Stimulated activated CD4-positive, alpha-beta T cell treated with anti-CD3 and anti-CD28 coated beads, Interleukin-15, amount 100 ng/mL, for 48 hours (primary cell): ENCODE results near the gene SIRPB2.

Source experiments
- DNase-seq, 2 donors: peaks; one replicate each; pipeline ENCODE4 v3.0.0-alpha.2; 2020; ENCODE audit warnings: low read depth in 2 of 2

SIRPB2 gene

DNA sequence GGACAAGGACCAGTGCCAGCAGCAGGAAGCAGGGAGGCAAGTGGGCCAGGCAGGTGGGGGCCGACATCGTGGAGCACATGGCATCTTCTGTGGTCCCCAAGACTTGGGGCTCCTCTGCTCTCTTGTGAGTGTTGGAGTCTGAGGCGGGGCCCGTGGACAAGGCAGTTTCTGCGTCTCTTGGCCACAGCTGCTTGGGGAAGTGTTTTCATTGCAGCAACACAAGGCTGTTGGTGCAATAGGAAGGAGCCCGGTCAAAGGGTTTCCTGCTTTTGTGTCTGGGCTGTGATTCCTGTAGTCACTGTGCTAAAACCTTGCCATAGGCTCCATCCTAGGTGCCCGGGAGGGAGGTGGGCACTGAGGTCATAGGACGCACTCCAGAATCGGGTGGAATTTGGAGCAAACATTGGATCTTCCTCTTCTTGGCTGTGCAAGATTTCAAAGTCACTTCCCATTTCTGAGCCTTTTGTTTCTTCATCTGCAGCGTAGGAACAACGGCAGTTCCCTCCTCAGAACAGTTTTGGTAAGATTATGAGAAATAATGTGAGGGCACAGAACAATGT is at the start of gene SIRPB2:
Gene SIRPB2, minus strand, starts transcription at position 140 of the 560 bp plus-strand sequence. Its CDS starts 61 bp downstream, at position 79.
- DNase-seq, result no peak

DNA sequence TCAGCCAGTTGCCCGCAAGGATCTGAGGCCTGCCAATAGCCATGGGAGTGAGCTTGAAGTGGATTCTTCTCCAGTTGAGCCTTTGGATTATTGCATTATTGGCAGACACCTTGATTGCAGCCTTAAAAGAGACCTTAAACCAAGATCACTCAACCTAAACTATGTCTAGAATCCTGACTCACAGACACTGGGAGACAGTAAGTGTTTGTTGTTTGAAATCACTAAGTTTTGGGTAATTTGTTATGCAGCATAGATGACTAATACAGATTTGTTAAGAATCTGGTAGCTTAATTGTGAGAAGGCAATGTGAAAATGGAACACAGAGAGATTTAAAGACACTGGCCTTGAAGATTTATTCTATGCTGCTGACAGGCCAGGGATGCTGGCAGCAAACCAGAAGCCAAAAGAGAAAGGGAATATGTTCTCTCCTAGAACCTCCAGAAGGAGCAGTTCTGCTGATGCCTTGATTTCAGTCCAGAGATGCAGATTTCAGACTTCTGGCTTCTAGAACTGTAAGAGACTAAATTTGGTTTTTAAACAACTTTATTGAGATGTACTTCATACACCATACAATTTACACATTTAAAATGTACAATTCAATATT is 48.7 kb upstream of the SIRPB2 start:
- DNase-seq, result no peak

DNA sequence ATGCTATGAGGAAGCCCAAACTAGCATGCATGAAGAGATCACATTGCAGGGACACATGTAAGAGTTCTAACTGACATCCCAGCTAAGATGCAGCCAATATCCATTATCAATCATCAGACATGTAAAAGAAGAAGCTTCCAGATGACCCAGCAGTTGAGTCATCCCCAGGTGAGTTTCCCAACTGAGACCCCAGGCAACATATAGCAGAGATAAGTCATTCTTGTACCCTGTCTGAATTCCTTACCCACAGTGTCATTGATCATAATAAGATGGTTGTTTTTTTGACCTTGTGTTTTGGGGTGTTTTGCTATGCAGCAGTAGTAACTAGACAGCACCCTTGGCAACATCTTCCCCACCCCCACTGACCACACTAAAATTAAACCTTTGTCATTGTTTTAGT is 47.4 kb upstream of the SIRPB2 start:
- no peak for DNase-seq

DNA sequence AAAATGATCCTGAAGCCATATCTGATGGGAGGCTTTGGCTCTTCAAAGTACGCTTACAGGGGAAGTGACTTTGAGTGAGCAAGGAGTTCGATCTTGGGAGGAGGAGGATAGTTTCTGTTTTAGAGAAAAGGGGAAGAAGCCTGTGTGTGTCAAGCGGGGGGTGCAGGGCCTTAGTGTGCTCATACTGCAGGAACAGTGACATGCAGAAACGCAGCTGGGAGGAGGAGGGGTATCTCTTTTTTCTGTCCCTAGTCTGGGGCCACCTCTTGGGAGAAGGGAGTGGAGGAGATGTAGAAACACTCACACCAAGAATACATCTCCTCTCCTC is 46.5 kb upstream of the SIRPB2 start:
- no peak for DNase-seq

DNA sequence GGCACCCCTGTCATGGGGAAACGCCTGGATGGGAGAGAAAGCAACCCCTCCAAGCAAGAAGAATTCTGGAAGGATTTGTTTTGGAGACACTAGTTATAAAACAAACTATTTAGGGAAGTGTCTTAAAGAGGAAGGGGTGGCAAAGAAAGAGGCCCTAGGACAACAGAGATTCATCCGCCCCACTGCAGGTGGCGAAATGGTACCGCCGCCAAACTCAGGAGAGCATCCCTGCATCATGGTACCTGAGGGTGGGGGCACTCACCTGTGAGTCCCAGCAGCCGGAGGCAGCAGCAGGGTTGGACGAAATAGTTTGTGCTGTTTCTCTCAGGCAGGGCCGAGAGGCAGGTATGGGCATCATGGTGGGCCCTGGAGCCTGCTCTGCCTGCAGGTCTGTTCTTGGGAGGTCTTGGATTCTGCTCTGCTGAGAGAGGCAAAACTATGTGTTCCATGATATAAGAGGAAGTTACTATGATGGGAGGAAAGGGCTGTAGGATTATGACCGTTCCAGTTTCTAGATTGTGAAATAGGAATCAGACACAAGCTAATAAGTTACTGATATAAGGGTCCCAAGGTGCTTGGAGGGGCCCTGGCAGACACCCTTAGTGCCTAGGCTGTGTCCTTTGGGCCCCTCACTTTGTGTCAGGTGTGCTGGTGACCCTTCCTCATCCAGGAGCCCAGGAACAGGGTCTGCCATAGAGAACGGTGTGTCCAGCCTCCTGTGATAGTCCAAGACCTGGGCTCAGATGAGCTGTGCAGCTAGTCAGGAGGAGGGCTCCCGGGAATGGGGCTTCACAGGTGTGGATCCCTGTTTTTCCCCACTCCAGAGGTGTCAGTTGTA is 45.9 kb upstream of the SIRPB2 start:
- DNase-seq, result no peak

DNA sequence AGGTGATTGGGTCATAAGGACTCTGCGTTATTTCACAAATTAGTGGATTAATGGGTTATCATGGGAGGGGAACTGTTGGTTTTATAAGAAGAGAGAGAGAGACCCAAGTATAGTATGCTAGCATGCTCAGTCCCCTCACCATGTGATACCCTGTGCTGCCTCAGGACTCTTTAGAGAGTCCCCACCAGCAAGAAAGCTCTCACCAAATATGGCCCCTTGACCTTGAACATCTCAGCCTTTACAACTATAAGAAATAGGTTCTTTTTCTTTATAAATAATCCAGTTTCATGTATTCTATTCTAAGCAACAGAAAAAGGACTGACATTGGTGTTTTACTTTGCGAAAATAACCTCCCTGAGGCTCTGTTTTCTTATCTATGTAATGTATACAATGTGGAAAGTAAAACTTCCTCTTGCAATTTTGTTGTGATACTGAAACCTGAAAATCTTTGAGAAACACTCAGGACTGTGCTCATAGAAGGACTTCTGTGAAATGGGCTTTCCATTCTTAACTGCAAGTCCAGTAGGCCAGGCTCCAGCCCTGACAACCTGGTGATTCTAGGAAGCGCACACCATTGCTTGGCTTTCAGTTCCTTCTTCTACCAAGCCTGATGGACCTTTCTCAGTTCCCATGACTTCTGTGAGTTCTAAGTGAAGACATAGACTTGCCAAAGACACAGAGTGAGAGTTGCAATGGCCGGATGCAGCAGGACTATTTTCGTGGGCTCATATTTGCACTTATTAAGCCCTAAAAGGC is 44.4 kb upstream of the SIRPB2 start:
- no peak for DNase-seq

DNA sequence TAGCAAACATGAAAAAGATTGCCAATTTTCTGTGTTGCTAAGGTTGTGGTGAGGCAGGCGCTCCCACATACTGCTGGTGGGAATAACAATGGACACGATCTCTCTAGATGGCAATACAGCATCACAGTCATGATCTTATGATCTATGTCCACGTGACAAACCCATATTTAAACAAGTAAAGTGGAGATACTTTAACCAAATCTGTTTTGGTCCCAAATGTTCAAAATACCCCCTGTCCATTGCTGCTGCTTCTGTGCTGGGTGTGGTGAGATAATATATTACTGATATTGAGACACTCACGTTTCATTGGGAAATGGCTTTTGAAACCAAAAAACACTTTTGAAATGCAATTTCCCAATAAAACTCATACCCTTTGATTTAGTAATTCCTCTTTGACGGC is 43.3 kb upstream of the SIRPB2 start:
- DNase-seq, result no peak

DNA sequence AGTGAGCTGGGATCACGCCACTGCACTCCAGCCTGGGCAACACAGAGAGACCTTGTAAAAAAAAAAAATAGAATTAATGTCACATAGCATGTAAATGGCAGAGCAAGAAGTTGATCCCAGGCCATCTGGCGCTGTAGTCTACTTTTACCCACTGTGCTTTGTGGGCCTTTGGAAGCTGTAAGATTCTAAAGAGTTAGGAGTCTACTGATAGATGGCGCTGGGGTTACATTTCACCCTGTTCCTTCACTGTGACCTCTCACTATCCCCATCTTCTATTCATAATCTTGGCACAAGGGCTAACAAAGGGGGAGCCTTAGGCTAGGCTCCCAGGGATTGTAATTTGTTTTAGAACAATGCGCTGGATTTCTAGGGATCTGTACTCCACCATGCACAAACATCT is 41.8 kb upstream of the SIRPB2 start:
- DNase-seq, result no peak

DNA sequence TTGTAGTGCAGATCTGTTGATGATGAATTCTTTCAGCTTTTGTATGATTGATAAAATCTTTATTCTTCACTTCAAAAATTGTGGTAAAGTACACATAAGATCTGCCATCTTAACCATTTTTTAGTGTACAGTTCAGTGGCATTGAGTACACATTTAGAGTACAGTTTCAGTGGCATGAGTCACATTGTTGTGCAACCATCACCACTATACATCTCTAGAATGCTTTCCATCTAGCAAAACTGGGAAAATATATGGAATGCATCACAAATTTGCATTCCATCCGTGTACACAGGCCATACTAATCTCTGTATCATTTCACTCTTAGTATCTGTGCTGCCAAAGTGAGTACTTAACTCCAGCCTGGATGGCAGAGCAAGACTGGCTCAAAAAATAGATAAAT is 37.6 kb upstream of the SIRPB2 start:
- no peak for DNase-seq

DNA sequence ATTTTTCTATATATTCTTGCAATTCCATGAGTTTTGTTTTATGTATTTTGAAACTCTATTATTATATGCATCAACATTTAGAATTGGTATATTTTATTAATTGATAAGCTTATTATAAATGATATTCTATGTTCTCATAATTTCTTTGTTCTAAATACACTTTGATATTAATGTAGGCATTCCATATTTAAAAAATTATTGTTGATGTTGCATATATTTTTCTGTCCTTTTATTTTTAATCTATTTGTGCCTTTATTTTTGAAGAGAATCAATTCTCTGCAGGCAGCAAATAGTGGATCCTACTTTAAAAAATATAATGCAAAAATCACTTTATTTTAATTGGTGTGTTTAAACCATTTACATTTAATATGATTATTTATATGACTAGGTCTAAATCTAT is 36.7 kb upstream of the SIRPB2 start:
- no peak for DNase-seq

DNA sequence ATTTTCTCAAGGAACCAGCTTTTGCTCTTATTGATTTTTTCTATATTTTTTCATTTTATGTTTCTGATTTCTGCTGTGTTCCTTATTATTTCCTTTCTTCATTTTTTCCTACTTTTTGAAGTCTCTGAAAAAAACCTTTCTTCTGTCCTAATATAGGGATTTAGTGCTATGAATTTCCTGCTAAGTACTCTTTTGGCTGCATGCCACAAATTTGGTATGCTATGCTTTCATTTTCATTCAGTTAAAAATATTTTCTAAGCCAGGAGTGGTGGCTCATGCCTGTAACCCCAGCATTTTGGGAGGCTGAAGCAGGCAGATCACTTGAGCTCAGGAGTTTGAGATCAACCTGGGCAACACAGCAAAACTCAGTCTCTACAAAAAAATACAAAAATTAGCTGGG is 35.7 kb upstream of the SIRPB2 start:
- DNase-seq, result no peak

DNA sequence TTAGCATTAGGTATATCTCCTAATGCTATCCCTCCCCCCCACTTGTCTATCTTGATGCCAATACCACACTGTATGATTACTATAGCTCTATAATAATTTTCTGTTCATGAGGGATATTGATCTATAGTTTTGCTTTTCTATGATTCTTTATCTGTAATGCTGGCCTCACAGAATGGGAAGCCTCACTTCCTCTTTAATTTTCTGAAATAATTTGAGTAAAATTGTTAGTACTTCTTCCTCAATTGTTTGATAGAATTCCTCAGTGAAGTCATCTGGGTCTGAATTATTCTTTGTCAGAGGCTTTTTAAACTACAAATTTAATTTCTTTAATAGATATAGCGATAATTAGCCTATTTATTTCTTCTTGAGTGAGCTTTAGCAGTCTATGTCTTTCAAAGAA is 35.1 kb upstream of the SIRPB2 start:
- DNase-seq, result no peak

DNA sequence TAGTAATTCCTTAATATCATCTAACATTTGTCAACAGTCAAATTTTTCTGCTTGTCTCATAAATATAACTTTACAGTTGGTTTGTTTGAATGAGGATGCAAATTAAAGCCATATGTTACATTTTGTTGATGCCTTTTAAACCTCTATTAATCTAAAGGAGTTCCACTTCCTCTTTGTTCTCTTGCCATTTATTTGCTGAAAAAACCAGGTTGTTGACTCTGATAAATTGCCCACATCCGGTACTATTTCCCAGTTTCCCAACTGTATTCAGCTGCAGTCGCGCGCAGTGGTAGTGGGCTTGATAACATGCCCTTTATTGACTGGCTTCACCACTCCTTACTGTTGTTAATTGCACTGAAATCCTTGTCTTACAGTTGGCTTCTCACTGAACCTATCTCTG is 32.8 kb upstream of the SIRPB2 start:
- DNase-seq, result no peak

DNA sequence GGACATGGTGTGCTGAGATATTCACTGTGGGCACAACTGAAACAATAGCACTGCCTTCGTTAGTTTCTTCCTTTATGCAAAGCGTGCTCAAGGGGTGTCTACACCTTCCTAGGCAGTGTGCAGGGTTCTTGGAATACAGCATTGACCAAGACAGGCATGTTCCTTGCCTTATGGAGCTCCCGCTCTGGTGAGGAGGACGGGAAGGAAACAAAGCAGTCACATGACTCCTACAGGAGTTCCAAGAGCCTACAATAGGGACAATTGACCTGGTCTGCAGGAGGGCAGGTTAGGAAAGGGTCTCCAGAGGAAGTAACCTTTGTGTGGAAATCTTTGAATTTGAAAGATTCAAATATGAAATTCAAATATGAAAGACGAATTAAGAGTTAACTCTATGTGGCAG is 25.8 kb upstream of the SIRPB2 start:
- DNase-seq, result no peak

DNA sequence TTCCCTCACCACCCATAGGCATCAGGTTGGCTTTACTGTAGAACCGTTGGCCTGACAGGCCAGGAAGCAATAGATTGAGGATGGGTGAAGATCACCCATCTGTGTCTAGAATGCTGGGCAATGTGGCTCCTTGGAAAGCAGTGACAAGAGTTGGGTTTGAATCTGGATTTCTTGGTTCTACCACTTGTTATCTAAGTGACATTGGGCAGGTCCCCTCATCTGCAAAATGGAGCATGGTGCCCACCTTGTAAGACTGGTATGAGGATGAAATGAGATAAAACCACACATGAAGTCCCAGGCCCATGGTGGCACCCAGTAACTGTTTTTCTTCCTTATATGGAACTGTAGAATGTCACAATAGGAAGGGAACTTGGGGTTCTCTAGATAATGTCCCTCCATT is 22.6 kb upstream of the SIRPB2 start:
- DNase-seq, result no peak

DNA sequence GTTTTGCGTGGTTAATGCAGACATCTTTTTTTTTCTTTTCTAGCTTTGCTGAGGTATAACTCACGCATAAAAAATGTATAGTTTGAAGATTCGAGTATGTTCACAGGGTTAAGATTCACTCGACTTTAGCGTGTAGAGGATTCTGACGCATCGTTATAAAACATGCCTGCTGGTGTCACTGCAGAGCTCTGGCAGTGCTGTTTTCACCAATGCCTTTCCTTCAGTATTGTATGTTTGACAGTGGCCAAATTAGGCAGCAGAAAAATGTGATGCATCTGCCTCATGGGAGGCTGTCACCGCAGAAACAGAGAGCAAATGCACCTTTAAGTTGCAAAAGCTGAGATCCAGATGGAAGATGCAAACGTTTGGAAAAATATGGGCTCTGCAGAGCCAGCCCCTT is 18.0 kb upstream of the SIRPB2 start:
- DNase-seq, result peak in 1 of 2 donors; percentile 25

DNA sequence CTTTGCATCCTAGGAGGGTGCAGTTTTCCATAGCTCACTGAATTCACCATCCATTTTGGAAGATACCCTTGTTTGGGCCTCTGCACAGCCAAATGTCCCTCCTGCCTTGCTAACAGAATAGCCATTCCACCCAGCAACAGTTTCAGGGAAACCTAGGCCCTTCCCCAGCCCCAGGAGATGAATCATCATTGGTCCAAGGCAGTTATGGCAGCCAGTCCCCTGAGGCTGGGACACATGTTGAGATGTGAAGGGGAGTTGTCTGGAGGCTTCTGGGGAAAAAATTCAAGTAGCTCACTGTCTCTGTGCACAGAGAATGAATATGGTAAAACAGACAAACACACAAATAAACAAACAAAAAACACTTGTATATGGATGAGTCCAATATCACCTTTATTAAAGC is 17.4 kb upstream of the SIRPB2 start:
- no peak for DNase-seq

DNA sequence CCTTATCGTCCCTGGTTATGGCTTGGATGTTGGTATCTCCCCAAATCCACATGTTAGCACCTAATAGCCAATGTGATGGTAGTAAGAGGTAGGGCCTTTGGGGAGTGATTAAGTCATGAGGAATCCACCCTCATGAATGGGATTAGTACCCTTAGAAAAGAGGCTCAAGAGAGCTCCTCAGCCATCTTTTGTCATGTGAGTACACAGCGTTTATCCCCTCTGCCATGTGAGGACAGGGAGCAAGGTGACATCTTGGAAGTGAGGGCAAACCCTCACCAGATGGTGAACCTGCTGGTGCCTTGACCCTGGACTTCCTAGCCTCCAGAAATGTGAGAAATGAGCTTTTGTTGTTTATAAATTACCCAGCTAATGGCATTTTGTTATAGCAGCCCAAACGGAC is 16.1 kb upstream of the SIRPB2 start:
- no peak for DNase-seq

DNA sequence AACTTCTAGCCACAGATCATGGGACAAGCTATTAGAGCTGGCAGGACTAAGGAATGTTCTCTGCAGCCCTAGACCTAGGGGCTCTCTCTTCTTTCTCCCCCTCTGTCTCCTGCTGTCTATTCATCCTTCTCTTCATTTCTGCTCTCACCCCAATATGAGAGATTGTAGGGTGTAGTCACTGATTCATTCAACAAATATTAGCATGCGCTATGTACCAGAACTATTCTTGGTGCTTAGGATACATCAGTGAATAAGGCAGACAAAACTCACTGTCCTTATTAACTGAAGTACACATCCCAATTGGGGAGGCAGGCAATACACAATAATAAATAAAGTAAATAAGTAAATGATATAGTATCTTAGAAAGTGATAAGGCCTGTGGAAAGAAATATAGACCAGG is 14.7 kb upstream of the SIRPB2 start:
- no peak for DNase-seq

DNA sequence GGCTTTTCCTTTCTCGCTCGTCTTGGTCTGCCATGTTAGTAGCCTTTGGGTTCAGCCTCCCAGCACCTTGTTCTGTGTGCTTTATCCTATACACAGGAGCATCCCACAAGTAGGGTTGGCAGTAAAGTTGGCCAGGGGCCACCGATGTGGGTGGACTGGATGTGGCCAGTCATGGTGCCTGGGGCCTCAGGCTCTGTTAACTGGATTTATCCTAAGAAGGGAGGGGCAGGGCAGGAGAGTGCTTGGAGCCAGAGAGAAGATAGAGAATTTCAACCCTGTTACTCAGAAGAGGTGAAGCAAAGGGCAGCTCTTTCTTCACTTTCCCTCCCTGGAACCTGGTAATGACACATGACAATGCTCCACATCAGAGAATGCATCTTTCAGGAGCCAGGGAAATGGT is 14.1 kb upstream of the SIRPB2 start:
- DNase-seq, result no peak

DNA sequence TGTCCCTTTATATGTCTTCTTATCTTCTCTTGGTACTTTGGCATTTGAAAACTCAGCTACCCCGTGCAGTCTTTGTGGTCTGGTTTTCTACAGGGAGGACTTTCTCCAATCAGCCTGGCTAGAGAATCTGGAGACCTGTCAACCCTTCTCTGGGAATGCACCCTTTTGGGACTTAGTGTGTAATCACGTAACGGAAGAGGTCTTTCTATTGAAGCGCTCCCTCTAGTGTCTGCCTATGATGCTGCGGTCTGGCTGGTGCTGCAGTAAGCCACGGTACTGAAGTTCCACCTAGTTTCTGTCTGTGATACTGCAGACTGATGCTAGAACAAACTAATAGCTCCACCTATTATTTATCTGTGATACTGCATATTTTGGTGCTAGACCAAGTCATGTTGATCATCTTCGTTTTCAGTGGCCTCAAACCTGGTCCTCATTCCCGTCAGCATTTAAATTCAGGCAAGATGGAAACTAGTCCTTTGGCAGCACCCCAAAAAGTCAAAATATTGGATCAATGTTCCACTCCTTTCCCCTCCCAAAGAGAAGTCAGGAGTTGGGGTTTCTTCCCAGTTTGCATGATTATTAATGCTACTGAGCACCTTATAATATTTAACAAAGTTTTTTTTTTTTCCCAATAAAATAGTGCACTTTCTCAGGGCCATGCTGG is 12.5 kb upstream of the SIRPB2 start:
- DNase-seq, result peak; percentile 52 to 62

DNA sequence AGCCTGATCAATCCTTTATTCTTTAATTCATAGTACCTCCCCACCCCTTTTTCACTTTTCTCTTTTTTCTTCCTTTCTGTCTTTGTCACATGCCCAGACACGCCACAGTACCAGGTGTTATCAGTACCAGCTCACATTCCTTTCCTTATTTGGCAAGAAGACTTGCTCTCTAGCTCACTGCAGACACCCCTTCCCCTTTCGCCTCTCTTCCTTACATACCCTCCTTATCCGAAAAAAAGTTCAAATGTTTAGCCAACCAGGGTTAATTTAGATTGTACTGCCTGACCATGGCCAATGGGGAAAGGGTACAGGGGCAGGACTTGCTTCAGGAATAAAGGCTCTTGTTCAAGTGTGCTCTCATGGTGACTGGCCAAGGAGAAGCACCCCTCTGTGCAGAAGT is 9.3 kb upstream of the SIRPB2 start:
- no peak for DNase-seq
